Esophagus squamous epithelium (tissue), 4 donors: ENCODE measurements around the gene FOXD2.

ENCODE experiments used
- POLR2A ChIP-seq, 4 donors: fragments of 450-650 bp; IDR thresholded peaks; one replicate each; pipeline ENCODE4 v1.6.1; 2017; ENCODE audit warnings: antibody characterized with exemption in 4 of 4, mild to moderate bottlenecking in 4 of 4, moderate library complexity in 3 of 4
- TF ChIP-seq, protein P1 (sequence below), 6 experiments: fragments of 450-650 bp in 4 of 6; fragments of 200-600 bp in 2 of 6; sonication (generic) in 2 of 6; IDR thresholded peaks; one replicate each; pipeline ENCODE4 v1.5.1; 2016 to 2019; ENCODE audit warnings: antibody characterized with exemption in 6 of 6, mild to moderate bottlenecking in 4 of 6, moderate library complexity in 4 of 6

DNA sequence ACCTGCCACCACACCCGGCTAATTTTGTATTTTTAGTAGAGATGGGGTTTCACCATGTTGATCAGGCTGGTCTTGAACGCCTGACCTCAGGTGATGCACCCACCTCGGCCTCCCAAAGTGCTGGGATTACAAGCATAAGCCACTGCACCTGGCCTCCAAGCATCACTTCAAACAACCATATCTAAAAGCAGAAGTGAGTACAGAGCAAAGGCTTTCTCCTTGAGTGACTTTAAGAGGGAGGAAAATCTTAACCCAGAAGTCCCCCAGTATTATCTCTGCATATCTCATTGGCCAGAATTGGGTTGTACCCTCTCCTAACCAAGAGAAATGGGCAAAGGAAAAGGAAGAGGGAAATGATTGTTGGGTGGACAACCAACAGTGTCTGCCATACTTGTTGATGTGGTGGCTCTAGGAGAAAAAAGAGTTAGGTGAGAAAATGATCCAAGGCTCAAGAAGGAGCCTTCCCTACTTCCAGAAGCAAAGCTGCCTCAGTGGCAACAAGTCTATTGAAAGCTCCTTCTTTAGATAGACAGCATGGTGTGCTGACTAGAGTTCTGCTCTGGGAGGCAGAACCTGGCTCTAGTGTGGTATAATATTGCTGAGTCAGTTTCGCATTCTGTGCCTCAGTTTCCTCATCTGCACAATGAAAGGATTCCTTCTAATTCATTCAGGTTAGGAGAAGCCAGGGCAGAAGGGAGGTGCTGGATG lies 38.6 kb upstream of the FOXD2 start:
- TF ChIP-seq, protein P1, sequence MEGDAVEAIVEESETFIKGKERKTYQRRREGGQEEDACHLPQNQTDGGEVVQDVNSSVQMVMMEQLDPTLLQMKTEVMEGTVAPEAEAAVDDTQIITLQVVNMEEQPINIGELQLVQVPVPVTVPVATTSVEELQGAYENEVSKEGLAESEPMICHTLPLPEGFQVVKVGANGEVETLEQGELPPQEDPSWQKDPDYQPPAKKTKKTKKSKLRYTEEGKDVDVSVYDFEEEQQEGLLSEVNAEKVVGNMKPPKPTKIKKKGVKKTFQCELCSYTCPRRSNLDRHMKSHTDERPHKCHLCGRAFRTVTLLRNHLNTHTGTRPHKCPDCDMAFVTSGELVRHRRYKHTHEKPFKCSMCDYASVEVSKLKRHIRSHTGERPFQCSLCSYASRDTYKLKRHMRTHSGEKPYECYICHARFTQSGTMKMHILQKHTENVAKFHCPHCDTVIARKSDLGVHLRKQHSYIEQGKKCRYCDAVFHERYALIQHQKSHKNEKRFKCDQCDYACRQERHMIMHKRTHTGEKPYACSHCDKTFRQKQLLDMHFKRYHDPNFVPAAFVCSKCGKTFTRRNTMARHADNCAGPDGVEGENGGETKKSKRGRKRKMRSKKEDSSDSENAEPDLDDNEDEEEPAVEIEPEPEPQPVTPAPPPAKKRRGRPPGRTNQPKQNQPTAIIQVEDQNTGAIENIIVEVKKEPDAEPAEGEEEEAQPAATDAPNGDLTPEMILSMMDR (IDR thresholded peaks at IDR 0.05) = no peak
- TF ChIP-seq POLR2A (IDR thresholded peaks at IDR 0.05) = no peak
